Esophagus squamous epithelium (tissue), 5 donors: ENCODE measurements around the gene VCAN. TPM values are rescaled to one million over a fixed set of nuclear protein-coding genes. Genes with fewer than 3 reads are reported as not detected.

Source experiments
- DNase-seq: peaks from one replicate; lab custom pipeline; 2025; lab: John Stamatoyannopoulos, UW
- H3K27ac ChIP-seq, 4 donors: fragments of 200-600 bp; sonication (generic); one replicate each; pipeline ENCODE4 v1.5.1; 2016 to 2019; ENCODE audit warnings: mild to moderate bottlenecking in 1 of 4
- H3K27me3 ChIP-seq, 4 donors: fragments of 200-600 bp; sonication (generic); 1 replicate in 3 of 4; 2 replicates in 1 of 4; pipeline versions ENCODE4 v1.5.1 to v1.6.0; 2017 to 2021; ENCODE audit warnings: antibody characterized with exemption in 1 of 4
- H3K36me3 ChIP-seq, 3 donors: fragments of 200-600 bp; sonication (generic); one replicate each; pipeline ENCODE4 v1.5.1; 2016 to 2019
- H3K4me1 ChIP-seq, 3 donors: fragments of 200-600 bp; sonication (generic); one replicate each; pipeline ENCODE4 v1.5.1; 2017 to 2019
- H3K4me3 ChIP-seq, 4 donors: fragments of 200-600 bp; sonication (generic); 1 replicate in 3 of 4; 2 replicates in 1 of 4; pipeline ENCODE4 v1.5.1; 2016 to 2019; ENCODE audit warnings: mild to moderate bottlenecking in 2 of 4, moderate library complexity in 1 of 4
- H3K9me3 ChIP-seq, 3 donors: fragments of 200-600 bp; sonication (generic); one replicate each; pipeline ENCODE4 v1.5.1; 2016 to 2019
- CTCF ChIP-seq, 6 experiments: fragments of 450-650 bp in 4 of 6; fragments of 200-600 bp in 2 of 6; sonication (generic) in 2 of 6; IDR thresholded peaks; one replicate each; pipeline ENCODE4 v1.5.1; 2016 to 2019; ENCODE audit warnings: antibody characterized with exemption in 6 of 6, mild to moderate bottlenecking in 4 of 6, moderate library complexity in 4 of 6
- POLR2A ChIP-seq, 4 donors: fragments of 450-650 bp; IDR thresholded peaks; one replicate each; pipeline ENCODE4 v1.6.1; 2017; ENCODE audit warnings: antibody characterized with exemption in 4 of 4, mild to moderate bottlenecking in 4 of 4, moderate library complexity in 3 of 4
- WGBS, 2 donors: methylation state at CpG; one replicate each; pipeline ENCODE4 v1.1.5; 2018; 5-methylcytosine and 5-hydroxymethylcytosine counted together
- intact Hi-C: fragments of 100-400 bp; cut with DNase I; formaldehyde crosslinking; loops from one replicate; pipeline ENCODE4 v1.15.0; 2022
- total RNA-seq, 4 donors: library from RNA; depleted of rRNA; stranded (reverse); fragments of >200 nt; gene quantifications; one replicate each; pipeline ENCODE4 v1.1.0, GENCODE V29; 2016
- donor health status: DM: yes; HTN: yes; CAD: no.

VCAN gene
- total RNA-seq, 4 donors from 2014 or later: 0.30 to 36.1 (median 7.2) TPM

GRCh38 chr5:83549674-83550073, 78.1 kb downstream of the VCAN start:
- no peak for TF ChIP-seq POLR2A (IDR thresholded peaks at IDR 0.05)
- TF ChIP-seq CTCF (IDR thresholded peaks at IDR 0.05): no peak
- no peak overlapping the region for H3K4me3 ChIP-seq
- no peaks in the 10 kb centered on the region for H3K9me3 ChIP-seq
- no peak for DNase-seq
- no peaks in the 10 kb centered on the region for H3K27me3 ChIP-seq
- peak overlapping the region in 2 of 4 donors; percentile 30 to 45 for H3K27ac ChIP-seq
- 42 to 57% methylated on average over 5 of the region's 5 CpGs for WGBS, 2 donors
- H3K4me1 ChIP-seq: no peaks in the 10 kb centered on the region
- intact Hi-C loops: no loop called here
- no peaks in the 10 kb centered on the region for H3K36me3 ChIP-seq

- no peaks in the 10 kb centered on the region for H3K9me3 ChIP-seq
- no peak for TF ChIP-seq CTCF (IDR thresholded peaks at IDR 0.05)
- TF ChIP-seq POLR2A (IDR thresholded peaks at IDR 0.05): no peak
- H3K36me3 ChIP-seq: no peaks in the 10 kb centered on the region
- intact Hi-C loops: no loop called here
- peak overlapping the region in 1 of 4 donors; percentile 33 for H3K27ac ChIP-seq
- H3K4me3 ChIP-seq: no peak overlapping the region
- H3K4me1 ChIP-seq: no peaks in the 10 kb centered on the region
- no peak for DNase-seq
- 38 to 57% methylated on average over 1 of the region's 1 CpG for WGBS, 2 donors
- no peaks in the 10 kb centered on the region for H3K27me3 ChIP-seq
Observed at GRCh38 chr5:83551821-83552220, 80.3 kb downstream of the VCAN start.

GRCh38 chr5:83552275-83552674, 80.7 kb downstream of the VCAN start:
- no peak overlapping the region for H3K4me3 ChIP-seq
- no peaks in the 10 kb centered on the region for H3K9me3 ChIP-seq
- no peak overlapping the region for H3K27ac ChIP-seq
- no peaks in the 10 kb centered on the region for H3K4me1 ChIP-seq
- H3K36me3 ChIP-seq: no peaks in the 10 kb centered on the region
- no peak for DNase-seq
- TF ChIP-seq CTCF (IDR thresholded peaks at IDR 0.05) (no peak), POLR2A (IDR thresholded peaks at IDR 0.05) (no peak)
- intact Hi-C loops: no loop called here
- no peaks in the 10 kb centered on the region for H3K27me3 ChIP-seq

- Histone ChIP-seq H3K4me1 (no peaks in the 10 kb centered on the region), H3K9me3 (no peaks in the 10 kb centered on the region), H3K27ac (no peak overlapping the region), H3K4me3 (no peak overlapping the region), H3K27me3 (no peaks in the 10 kb centered on the region), H3K36me3 (no peaks in the 10 kb centered on the region)
- no peak for DNase-seq
- TF ChIP-seq CTCF (IDR thresholded peaks at IDR 0.05) (no peak), POLR2A (IDR thresholded peaks at IDR 0.05) (no peak)
- intact Hi-C loops: no loop called here
- WGBS, 2 donors: 84 to 95% methylated on average over 9 of the region's 9 CpGs
Observed at GRCh38 chr5:83553000-83553486, 81.5 kb downstream of the VCAN start.

- Histone ChIP-seq H3K4me3 (no peak overlapping the region), H3K27ac (no peak overlapping the region), H3K36me3 (no peaks in the 10 kb centered on the region), H3K4me1 (no peaks in the 10 kb centered on the region), H3K27me3 (no peaks in the 10 kb centered on the region), H3K9me3 (no peaks in the 10 kb centered on the region)
- WGBS, 2 donors: 86% methylated on average over 5 of the region's 5 CpGs
- no peak for TF ChIP-seq CTCF (IDR thresholded peaks at IDR 0.05)
- TF ChIP-seq POLR2A (IDR thresholded peaks at IDR 0.05): no peak
- no peak for DNase-seq
- intact Hi-C loops: no loop called here
Observed at GRCh38 chr5:83554133-83554532, 82.6 kb downstream of the VCAN start.
